ENCODE data around the gene ABCC9.

ABCC9 gene

GRCh38 chr12:21940549-21941505 lies at the start of gene ABCC9:
TSS of gene ABCC9 (minus strand) at chr12:21941426. CDS start at chr12:21936674, 4,752 bp downstream.
- H3K27ac Mint-ChIP-seq: peak within 1 kb of the TSS; percentile 55
- H3K4me1 Mint-ChIP-seq (ENCODE audit: low read depth): peaks cover 14% of the 10 kb centered on the region
- H3K4me3 Mint-ChIP-seq: peak within 1 kb of the TSS; percentile 45
- H3K9me3 Mint-ChIP-seq: peaks cover 5% of the 10 kb centered on the region
- peaks cover 49% of the 10 kb centered on the region for H3K27me3 Mint-ChIP-seq (ENCODE audit: low read depth)
- H3K36me3 Mint-ChIP-seq (ENCODE audit: low read depth): no peaks in the 10 kb centered on the region

- Mint-ChIP-seq H3K9me3 (peaks cover 3% of the 10 kb centered on the region), H3K36me3 (ENCODE audit: low read depth) (no peaks in the 10 kb centered on the region), H3K4me3 (no peak overlapping the region), H3K27ac (no peak overlapping the region), H3K4me1 (ENCODE audit: low read depth) (peaks cover 7% of the 10 kb centered on the region), H3K27me3 (ENCODE audit: low read depth) (no peaks in the 10 kb centered on the region)
Measured at GRCh38 chr12:21989819-21990412, 48.7 kb upstream of the ABCC9 start.

GRCh38 chr12:21988619-21989018 lies 47.4 kb upstream of the ABCC9 start:
- peaks cover 3% of the 10 kb centered on the region for H3K9me3 Mint-ChIP-seq
- H3K4me3 Mint-ChIP-seq: no peak overlapping the region
- H3K27ac Mint-ChIP-seq: no peak overlapping the region
- no peaks in the 10 kb centered on the region for H3K36me3 Mint-ChIP-seq (ENCODE audit: low read depth)
- H3K27me3 Mint-ChIP-seq (ENCODE audit: low read depth): no peaks in the 10 kb centered on the region
- H3K4me1 Mint-ChIP-seq (ENCODE audit: low read depth): peaks cover 7% of the 10 kb centered on the region

DNA sequence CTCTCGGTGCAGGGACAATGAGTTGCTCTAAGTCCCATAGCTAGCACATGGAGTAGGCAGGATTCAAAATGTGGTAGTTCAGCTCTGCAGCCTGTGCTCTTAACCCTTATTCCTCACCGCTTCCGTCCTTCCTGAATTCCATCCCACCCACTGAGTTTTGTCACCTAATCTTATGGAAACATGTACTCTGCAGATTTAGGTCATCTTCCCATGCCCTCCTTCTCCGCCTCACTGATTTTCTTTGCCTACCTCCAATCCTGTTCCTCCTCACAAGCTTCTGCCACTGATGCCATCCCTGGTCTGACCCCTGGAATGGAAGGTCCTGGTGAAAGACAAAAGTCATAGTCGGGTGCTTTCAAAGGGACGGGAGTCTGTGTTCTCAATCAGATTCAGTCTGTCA lies 46.5 kb upstream of the ABCC9 start:
- H3K9me3 Mint-ChIP-seq: peaks cover 1% of the 10 kb centered on the region
- no peak overlapping the region for H3K27ac Mint-ChIP-seq

GRCh38 chr12:21985155-21985554 lies 43.9 kb upstream of the ABCC9 start:
- peaks cover 6% of the 10 kb centered on the region for H3K27me3 Mint-ChIP-seq (ENCODE audit: low read depth)
- no peak overlapping the region for H3K27ac Mint-ChIP-seq
- H3K4me1 Mint-ChIP-seq (ENCODE audit: low read depth): no peaks in the 10 kb centered on the region
- no peak overlapping the region for H3K4me3 Mint-ChIP-seq
- no peaks in the 10 kb centered on the region for H3K36me3 Mint-ChIP-seq (ENCODE audit: low read depth)
- H3K9me3 Mint-ChIP-seq: no peaks in the 10 kb centered on the region

More for the DNA sequence above, 46.5 kb upstream of the ABCC9 start:
- Mint-ChIP-seq H3K27me3 (ENCODE audit: low read depth) (no peaks in the 10 kb centered on the region), H3K4me1 (ENCODE audit: low read depth) (peaks cover 2% of the 10 kb centered on the region), H3K36me3 (ENCODE audit: low read depth) (no peaks in the 10 kb centered on the region), H3K4me3 (no peak overlapping the region)

GRCh38 chr12:21984375-21984774 lies 43.1 kb upstream of the ABCC9 start:
- Mint-ChIP-seq H3K36me3 (ENCODE audit: low read depth) (no peaks in the 10 kb centered on the region), H3K9me3 (no peaks in the 10 kb centered on the region), H3K4me3 (no peak overlapping the region), H3K27me3 (ENCODE audit: low read depth) (peaks cover 7% of the 10 kb centered on the region), H3K27ac (no peak overlapping the region), H3K4me1 (ENCODE audit: low read depth) (peaks cover under 1% of the 10 kb centered on the region)

- H3K4me3 Mint-ChIP-seq: no peak overlapping the region
- H3K9me3 Mint-ChIP-seq: no peaks in the 10 kb centered on the region
- peaks cover 9% of the 10 kb centered on the region for H3K27me3 Mint-ChIP-seq (ENCODE audit: low read depth)
- H3K36me3 Mint-ChIP-seq (ENCODE audit: low read depth): no peaks in the 10 kb centered on the region
- no peak overlapping the region for H3K27ac Mint-ChIP-seq
- H3K4me1 Mint-ChIP-seq (ENCODE audit: low read depth): peaks cover 2% of the 10 kb centered on the region
Measured at GRCh38 chr12:21983095-21983494, 41.9 kb upstream of the ABCC9 start.

DNA sequence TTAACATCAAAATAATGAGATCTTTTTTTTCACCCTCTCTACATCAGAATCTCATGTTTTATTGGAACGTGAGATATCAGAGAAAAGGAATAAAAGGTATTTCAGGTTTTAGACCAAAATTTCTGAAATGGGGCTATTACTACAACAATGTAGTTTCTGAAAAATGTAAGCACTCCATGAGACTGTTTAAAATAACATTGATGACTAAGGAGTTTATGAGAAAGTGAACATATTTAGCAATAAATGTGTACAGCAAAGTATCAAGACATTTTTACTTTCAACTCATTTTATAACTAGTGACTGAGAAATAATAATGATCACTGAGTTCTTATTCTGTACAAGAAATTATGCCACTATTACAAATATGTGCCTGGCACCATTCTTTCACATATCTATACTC lies 39.3 kb upstream of the ABCC9 start:
- H3K4me3 Mint-ChIP-seq: no peak overlapping the region
- peaks cover 9% of the 10 kb centered on the region for H3K27me3 Mint-ChIP-seq (ENCODE audit: low read depth)
- peaks cover 2% of the 10 kb centered on the region for H3K4me1 Mint-ChIP-seq (ENCODE audit: low read depth)
- H3K36me3 Mint-ChIP-seq (ENCODE audit: low read depth): no peaks in the 10 kb centered on the region
- no peak overlapping the region for H3K27ac Mint-ChIP-seq
- H3K9me3 Mint-ChIP-seq: no peaks in the 10 kb centered on the region

DNA sequence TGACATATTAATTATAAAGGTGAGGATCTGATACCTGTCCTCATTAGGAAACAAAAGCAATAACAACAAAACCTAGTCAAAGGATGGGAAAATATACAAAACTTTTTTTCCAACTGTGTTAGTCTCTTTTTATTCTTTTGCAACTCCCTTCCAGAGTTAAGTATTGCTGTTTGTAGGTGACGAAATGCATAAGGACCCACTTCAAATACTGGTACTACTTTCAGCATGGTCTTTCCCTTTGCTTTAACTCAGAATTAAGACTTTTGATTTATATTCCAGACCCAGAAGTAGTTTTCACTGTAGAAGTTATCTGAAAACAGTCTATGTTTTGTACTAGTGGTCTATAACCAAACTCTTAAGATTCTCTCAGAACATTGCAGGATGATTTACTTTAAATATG lies 34.1 kb upstream of the ABCC9 start:
- H3K4me3 Mint-ChIP-seq: no peak overlapping the region
- H3K9me3 Mint-ChIP-seq: no peaks in the 10 kb centered on the region
- H3K36me3 Mint-ChIP-seq (ENCODE audit: low read depth): no peaks in the 10 kb centered on the region
- H3K27ac Mint-ChIP-seq: no peak overlapping the region
- H3K27me3 Mint-ChIP-seq (ENCODE audit: low read depth): peaks cover 3% of the 10 kb centered on the region
- H3K4me1 Mint-ChIP-seq (ENCODE audit: low read depth): peaks cover 2% of the 10 kb centered on the region

GRCh38 chr12:21973221-21973620 lies 32.0 kb upstream of the ABCC9 start:
- H3K4me1 Mint-ChIP-seq (ENCODE audit: low read depth): no peaks in the 10 kb centered on the region
- H3K27ac Mint-ChIP-seq: no peak overlapping the region
- no peaks in the 10 kb centered on the region for H3K27me3 Mint-ChIP-seq (ENCODE audit: low read depth)
- no peaks in the 10 kb centered on the region for H3K36me3 Mint-ChIP-seq (ENCODE audit: low read depth)
- no peaks in the 10 kb centered on the region for H3K9me3 Mint-ChIP-seq
- H3K4me3 Mint-ChIP-seq: no peak overlapping the region

DNA sequence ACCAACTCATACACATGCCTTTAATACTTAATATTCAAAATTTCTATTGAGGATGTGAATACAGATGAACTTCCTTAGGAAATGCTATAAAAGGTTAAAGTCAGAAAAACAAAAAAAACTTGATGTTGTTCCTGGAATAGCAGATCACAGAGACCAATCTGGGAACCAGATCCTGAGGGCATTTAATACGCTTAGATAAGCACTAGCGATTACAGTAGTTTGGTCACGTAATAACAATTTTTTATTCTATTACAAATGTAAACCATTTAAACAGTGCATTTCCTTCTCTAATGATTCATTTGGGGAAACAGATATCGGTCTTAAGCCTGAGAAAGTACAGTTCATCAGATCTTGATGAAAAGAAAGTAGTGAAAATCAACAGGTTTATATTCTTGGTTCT lies 30.8 kb upstream of the ABCC9 start:
- H3K27ac Mint-ChIP-seq: no peak overlapping the region
- no peaks in the 10 kb centered on the region for H3K36me3 Mint-ChIP-seq (ENCODE audit: low read depth)
- no peaks in the 10 kb centered on the region for H3K27me3 Mint-ChIP-seq (ENCODE audit: low read depth)
- H3K4me1 Mint-ChIP-seq (ENCODE audit: low read depth): no peaks in the 10 kb centered on the region
- H3K4me3 Mint-ChIP-seq: no peak overlapping the region
- no peaks in the 10 kb centered on the region for H3K9me3 Mint-ChIP-seq

DNA sequence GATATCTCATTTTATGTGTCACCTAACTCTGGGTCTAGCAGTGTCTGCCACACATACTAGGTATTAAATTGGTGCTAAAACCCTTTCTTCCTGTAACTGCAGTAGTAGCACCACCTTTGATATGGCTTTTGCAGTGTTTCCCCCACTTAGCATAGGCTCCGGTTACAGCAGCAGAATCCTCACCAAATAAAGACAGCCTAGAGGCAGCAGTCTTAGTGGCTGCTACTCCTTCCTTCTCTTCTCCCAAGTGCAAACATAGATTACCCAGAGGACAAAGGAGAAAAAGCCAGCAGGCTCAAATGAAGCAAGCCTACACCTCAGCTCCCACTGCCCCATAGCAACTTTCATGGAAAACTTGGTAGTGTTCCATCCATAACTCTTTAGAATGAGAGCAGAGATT lies 30.1 kb upstream of the ABCC9 start:
- no peaks in the 10 kb centered on the region for H3K27me3 Mint-ChIP-seq (ENCODE audit: low read depth)

GRCh38 chr12:21962821-21963220 lies 21.6 kb upstream of the ABCC9 start:
- no peaks in the 10 kb centered on the region for H3K27me3 Mint-ChIP-seq (ENCODE audit: low read depth)
- no peaks in the 10 kb centered on the region for H3K9me3 Mint-ChIP-seq
- H3K27ac Mint-ChIP-seq: no peak overlapping the region
- H3K4me1 Mint-ChIP-seq (ENCODE audit: low read depth): no peaks in the 10 kb centered on the region
- H3K36me3 Mint-ChIP-seq (ENCODE audit: low read depth): no peaks in the 10 kb centered on the region
- no peak overlapping the region for H3K4me3 Mint-ChIP-seq

More for the DNA sequence above, 30.1 kb upstream of the ABCC9 start:
- no peak overlapping the region for H3K4me3 Mint-ChIP-seq
- H3K36me3 Mint-ChIP-seq (ENCODE audit: low read depth): no peaks in the 10 kb centered on the region
- H3K9me3 Mint-ChIP-seq: no peaks in the 10 kb centered on the region
- H3K4me1 Mint-ChIP-seq (ENCODE audit: low read depth): no peaks in the 10 kb centered on the region
- no peak overlapping the region for H3K27ac Mint-ChIP-seq

- H3K4me1 Mint-ChIP-seq (ENCODE audit: low read depth): no peaks in the 10 kb centered on the region
- H3K27me3 Mint-ChIP-seq (ENCODE audit: low read depth): no peaks in the 10 kb centered on the region
- H3K27ac Mint-ChIP-seq: no peak overlapping the region
- H3K9me3 Mint-ChIP-seq: no peaks in the 10 kb centered on the region
- no peaks in the 10 kb centered on the region for H3K36me3 Mint-ChIP-seq (ENCODE audit: low read depth)
- H3K4me3 Mint-ChIP-seq: no peak overlapping the region
Measured at GRCh38 chr12:21962236-21962635, 21.0 kb upstream of the ABCC9 start.

DNA sequence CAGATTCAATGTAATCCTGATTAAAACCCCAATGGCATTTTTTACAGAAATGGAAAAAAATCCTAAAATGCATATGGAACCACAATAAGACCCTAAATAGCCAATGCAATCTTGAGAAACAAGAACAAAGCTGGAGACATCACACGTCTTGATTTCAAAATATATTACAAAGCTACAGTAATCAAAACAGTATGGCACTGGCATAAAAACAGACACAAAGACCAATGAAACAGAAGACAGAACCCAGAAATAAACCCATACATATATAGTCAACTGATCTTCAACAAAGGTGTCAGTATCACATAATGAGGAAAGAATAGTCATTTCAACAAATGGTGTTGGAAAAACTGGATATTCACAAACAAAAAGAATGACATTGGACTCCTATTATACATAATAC lies 9.4 kb upstream of the ABCC9 start:
- Mint-ChIP-seq H3K36me3 (ENCODE audit: low read depth) (no peaks in the 10 kb centered on the region), H3K4me3 (no peak overlapping the region), H3K27me3 (ENCODE audit: low read depth) (no peaks in the 10 kb centered on the region), H3K9me3 (peaks cover 28% of the 10 kb centered on the region), H3K27ac (no peak overlapping the region), H3K4me1 (ENCODE audit: low read depth) (no peaks in the 10 kb centered on the region)
